Non-pigmented ciliary epithelial cell (primary cell): ENCODE results near the gene RER1.
"Not testable (repeated sequence)": the region's sequence is repeated elsewhere in the genome, so short reads cannot be mapped to it uniquely, and the experiment has no call there.

Experiments
- DNase-seq: peaks from one replicate; pipeline ENCODE4 v3.0.0-alpha.2; 2010; ENCODE audit warnings: low read depth

RER1 gene

GRCh38 chr1:2427976-2428375 lies 36.3 kb downstream of the RER1 start:
- DNase-seq: no peak

- DNase-seq: no peak
Measured at GRCh38 chr1:2428490-2428889, 36.8 kb downstream of the RER1 start.

DNA sequence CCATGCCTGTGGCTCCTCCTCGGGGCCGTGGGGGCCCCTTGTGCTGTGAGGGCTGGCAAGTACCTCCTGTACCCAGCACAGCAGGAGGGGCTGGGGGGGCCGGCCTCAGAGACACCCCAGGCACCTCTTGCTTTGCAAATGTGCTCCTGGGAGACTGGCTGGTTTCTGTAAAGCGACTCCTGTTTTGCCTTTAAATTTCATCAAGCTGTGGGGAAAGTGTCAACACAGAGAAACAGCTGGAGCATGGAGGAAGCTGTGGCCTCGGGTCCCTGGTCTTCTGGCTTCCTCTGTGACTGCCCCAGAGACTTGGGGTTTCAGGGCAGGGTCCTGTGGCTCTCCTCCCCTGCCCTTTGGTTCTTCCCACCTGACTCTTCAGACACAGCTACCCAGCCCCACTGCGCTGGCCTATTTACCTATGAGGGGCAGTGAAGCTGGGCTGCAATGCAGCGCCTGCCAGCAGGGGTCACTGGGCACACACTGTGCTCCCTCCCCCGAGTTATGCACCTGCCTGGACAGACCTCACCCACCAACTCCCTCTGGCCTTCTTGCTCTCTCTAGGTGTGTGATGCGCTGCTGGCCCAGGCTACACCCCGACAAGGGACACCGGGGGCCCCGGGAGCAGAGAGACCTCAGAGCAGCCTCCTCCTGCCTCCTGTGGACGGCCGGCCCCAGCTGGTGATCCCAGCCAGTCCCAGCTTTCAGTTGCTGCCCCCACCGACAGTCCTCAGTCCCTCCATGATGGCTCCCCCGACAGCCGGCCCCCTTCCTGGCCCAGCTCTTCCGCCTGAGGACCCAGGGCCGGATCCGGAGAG lies 38.3 kb downstream of the RER1 start:
- no peak for DNase-seq

GRCh38 chr1:2430592-2430973 lies 38.9 kb downstream of the RER1 start:
- DNase-seq: no peak

- DNase-seq: no peak
Measured at GRCh38 chr1:2431103-2431502, 39.5 kb downstream of the RER1 start.

- DNase-seq: no peak
Measured at GRCh38 chr1:2431518-2431917, 39.9 kb downstream of the RER1 start.

DNA sequence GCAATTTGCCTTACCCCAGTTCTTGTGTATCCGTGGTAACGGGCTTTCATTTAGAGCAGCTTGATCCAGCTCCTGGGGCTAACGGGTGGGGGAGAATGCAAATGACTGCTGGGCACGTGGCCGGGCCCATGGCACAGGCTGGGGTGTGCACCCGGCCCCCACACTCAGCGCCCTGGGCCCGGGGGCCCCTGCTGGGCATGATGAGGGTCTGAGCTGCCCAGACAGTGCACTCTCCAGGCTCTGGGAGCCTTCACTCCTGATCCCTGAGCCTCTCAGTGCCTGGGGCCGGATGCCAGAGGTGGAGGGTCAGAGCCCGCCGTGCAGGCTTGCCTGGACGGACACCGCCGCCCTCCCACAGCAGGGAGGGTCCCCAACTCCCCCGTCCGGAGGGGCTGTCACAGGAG lies 40.8 kb downstream of the RER1 start:
- DNase-seq: no peak

DNA sequence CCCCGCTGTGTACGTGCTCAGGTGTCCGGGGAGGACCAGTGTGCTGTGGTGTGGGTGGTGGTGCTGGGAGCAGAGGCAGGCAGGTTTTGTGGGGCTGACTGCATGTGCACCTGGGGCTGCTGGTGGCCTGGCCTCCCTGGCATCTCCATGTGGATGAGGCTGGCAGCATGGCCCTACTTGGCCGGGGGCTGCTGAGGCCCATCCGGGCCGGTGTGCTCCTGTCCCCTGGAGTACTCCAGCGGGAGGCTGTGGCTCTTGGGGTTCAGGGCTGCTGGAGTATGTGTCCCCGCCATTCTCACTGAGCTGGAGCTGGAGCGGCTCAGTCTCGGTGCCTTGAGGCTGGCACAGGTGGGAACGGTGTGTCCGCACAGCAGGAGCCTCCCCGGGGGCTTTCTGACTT lies 41.6 kb downstream of the RER1 start:
- DNase-seq: no peak

DNA sequence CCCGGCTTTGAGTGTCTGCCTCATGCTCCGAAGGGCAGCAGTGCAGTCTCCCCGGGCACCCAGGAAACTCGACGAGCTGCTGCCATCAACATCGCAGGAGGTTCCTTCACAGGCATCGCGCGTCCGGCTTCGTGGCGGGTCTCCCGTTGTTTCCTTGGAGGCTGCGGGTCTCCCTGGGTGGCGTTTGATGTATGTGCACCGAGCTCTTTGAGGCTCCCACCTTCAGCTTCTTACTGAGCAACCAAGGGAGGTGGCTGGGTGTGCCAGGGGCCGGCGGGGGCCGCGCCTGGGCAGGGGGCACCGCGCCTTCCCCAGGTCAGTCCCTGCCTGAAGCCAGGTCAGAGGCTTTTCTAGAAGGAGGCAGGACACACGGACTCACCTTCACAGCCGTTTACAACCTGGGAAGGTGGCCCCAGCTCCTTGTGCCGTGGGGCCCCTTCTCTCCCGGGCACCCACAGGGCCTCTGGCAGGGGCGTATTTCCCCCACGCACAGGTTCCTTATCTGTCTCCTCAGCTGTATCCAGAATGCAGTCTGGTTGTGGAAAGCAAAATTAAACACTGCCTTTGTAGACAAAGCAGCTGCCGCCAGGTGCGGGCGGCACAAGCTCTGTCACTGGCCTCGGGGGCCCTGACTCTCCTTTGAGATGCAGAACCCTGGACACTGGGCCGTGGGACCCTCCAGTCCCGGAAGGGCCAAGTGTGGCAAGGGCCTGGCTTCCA lies 42.5 kb downstream of the RER1 start:
- DNase-seq: no peak

- no peak for DNase-seq
Measured at GRCh38 chr1:2435091-2435490, 43.5 kb downstream of the RER1 start.

GRCh38 chr1:2435746-2436355 lies 44.2 kb downstream of the RER1 start:
- no peak for DNase-seq

GRCh38 chr1:2436876-2437275 lies 45.2 kb downstream of the RER1 start:
- DNase-seq: no peak

- no peak for DNase-seq
Measured at GRCh38 chr1:2437617-2438016, 46.0 kb downstream of the RER1 start.

DNA sequence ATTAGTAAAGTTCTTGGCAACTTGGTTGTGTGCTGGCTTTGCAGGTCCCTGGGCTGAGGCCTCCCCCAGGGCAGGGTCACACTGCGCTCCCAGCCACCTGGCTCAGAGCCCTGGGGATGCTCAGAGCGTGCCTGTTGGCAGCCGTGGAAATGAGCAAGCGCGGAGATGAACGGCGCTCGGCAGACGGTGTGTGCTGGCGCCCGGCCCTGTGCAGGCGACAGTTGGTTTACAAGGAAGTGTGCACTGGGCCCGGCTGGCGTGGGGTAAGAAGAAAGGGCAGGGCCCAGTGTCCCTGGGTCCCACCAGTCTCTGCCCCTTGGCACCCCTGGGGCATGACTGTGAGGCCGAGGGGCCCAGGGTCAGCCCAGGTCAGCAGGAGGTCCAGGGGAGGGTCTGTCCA lies 46.4 kb downstream of the RER1 start:
- no peak for DNase-seq

GRCh38 chr1:2438641-2439040 lies 47.0 kb downstream of the RER1 start:
- no peak for DNase-seq

GRCh38 chr1:2439369-2439768 lies 47.7 kb downstream of the RER1 start:
- no peak for DNase-seq

- not testable (repeated sequence) for DNase-seq
Measured at GRCh38 chr1:2440346-2440745, 48.7 kb downstream of the RER1 start.

DNA sequence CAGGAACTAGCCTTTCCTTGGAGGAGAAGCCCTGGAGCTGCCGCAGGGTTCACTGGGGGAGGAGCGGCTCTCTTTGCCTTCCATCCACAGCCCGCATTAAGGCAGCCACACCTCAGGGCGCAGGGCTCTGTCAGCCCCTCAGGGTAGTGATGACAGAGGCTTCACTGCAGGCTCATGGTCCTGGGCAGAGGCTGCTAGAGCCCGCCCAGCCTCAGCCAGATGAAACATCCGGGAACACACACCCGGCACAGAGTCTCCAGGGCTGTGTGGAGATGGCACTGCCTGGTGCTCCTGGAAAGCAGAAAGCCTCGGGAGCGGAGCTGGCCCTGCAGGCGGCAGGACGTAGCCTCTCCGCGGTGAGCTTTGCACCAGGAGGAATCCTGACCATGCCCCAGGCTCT lies 50.1 kb downstream of the RER1 start:
- DNase-seq: no peak

DNA sequence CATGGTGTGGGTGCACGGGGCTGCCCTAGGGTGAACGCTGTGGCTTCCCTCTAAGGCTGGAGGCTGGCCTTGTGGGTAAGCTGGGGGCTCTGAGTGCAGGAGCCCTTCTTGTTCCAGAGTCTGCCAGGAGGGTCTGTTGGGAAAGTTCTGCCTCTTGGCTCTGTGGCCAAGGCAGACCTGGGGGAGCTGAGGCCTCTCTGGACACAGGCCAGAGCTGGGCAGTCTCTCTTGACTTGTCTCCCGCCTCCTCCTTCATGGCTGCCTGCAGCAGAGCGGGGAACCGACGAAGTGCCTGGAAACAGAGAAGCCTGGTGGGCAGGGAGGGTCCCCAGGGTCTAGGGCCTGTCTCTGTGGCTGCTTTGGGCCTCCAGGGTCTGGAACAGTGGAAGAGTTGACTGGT lies 51.0 kb downstream of the RER1 start:
- DNase-seq: no peak

- DNase-seq: no peak
Measured at GRCh38 chr1:2443277-2444137, 51.9 kb downstream of the RER1 start.

- DNase-seq: no peak
Measured at GRCh38 chr1:2444138-2444591, 52.5 kb downstream of the RER1 start.

DNA sequence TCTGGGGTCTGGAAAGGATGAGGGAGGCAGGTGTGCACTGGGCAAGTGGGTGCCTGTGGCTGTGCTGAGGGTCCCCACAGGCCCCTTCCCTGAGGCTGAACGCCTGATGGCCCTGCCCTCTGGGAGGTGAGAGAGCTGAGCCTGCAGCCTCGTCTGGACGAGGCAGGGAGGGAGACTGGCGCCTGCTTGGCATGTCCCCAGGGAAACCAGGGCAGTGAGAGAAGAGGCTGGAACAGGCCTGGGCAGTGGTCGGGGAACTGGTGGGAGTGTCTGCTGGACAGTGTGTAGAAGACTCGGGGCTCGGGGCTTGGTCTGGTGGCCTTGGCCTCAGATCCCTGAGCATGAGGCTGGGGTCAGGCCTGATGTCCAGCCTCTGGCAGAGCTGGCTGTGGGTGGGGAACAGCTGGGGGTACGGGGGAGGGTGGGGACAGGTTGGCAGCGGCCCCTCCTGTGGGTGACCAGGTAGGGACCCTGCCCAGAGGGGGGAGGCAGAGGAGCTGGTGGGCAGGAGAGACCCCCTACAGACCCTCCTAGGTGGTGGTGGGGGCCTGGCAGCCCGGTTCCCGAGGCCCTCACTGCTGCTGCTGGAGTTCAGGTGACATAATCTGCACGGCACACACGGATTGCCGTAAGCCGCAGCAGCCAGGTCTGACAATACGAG lies 53.7 kb downstream of the RER1 start:
- no peak for DNase-seq
